CD4-positive, alpha-beta T cell (primary cell): Measurements from ENCODE around the gene MYLK4. TPM values are rescaled to one million over a fixed set of nuclear protein-coding genes. Genes with fewer than 3 reads are reported as not detected.
A peak's percentile ranks its signal among the peaks of the same experiment; 100 is the strongest.

ENCODE experiments used
- ATAC-seq: fragments of 200-7000 bp; cut with Tn5 transposase; one replicate; pipeline ENCODE4 v1.10.0; 2022; ENCODE audit warnings: mild to moderate bottlenecking; ENCODE audit not compliant: poor library complexity
- CTCF ChIA-PET: fragments of 350-600 bp; sonication (Branson Sonifier 250); formaldehyde crosslinking; loops from one replicate; lab custom pipeline; 2021; ENCODE audit warnings: antibody characterized with exemption, inconsistent platforms; lab: Charles Lee
- POLR2A ChIA-PET: fragments of 350-600 bp; sonication (Branson Sonifier 250); formaldehyde crosslinking; loops from one replicate; lab custom pipeline; 2021; ENCODE audit warnings: antibody characterized with exemption, inconsistent platforms; lab: Charles Lee
- DNase-seq, 14 experiments: peaks; one replicate each; pipeline ENCODE4 v3.0.0-alpha.2; 2013 to 2020; ENCODE audit warnings: mixed read lengths in 2 of 14
- H3K27ac ChIP-seq, 2 donors: one replicate each; pipeline versions ENCODE4 v1.5.1 to v1.7.0; 2013; ENCODE audit warnings: low read length in 2 of 2, low read depth in 1 of 2, mild to moderate bottlenecking in 1 of 2
- H3K27me3 ChIP-seq, 2 experiments: 1 replicate in 1 of 2; 2 replicates in 1 of 2; pipeline versions ENCODE4 v1.6.1 to v1.7.0; 2013; ENCODE audit warnings: low read length in 2 of 2, control low read depth in 1 of 2, mild to moderate bottlenecking in 1 of 2, moderate library complexity in 1 of 2; ENCODE audit not compliant: insufficient read depth in 2 of 2, control insufficient read depth in 1 of 2
- H3K36me3 ChIP-seq: one replicate; pipeline ENCODE4 v1.6.1; 2013; ENCODE audit warnings: low read length, control low read depth; ENCODE audit not compliant: insufficient read depth
- H3K4me1 ChIP-seq: one replicate; pipeline ENCODE4 v1.6.1; 2013; ENCODE audit warnings: low read length, control low read depth; ENCODE audit not compliant: insufficient read depth
- H3K4me3 ChIP-seq: one replicate; pipeline ENCODE4 v1.5.1; 2013; ENCODE audit warnings: mild to moderate bottlenecking, low read length, moderate library complexity
- H3K9me3 ChIP-seq, 2 experiments: 1 replicate in 1 of 2; 2 replicates in 1 of 2; pipeline versions ENCODE4 v1.6.1 to v1.7.0; 2013; ENCODE audit warnings: low read length in 2 of 2, mild to moderate bottlenecking in 2 of 2, control low read depth in 1 of 2, moderate library complexity in 1 of 2; ENCODE audit not compliant: control insufficient read depth in 1 of 2, insufficient read depth in 1 of 2
- H3K27ac Mint-ChIP-seq: one replicate; pipeline ENCODE4 v1.8.0; 2020; ENCODE audit warnings: mixed read lengths
- H3K27me3 Mint-ChIP-seq: one replicate; pipeline ENCODE4 v1.8.0; 2021; ENCODE audit warnings: mixed read lengths
- H3K36me3 Mint-ChIP-seq: one replicate; pipeline ENCODE4 v1.8.0; 2021; ENCODE audit warnings: low read depth, mixed read lengths
- H3K4me1 Mint-ChIP-seq: one replicate; pipeline ENCODE4 v1.8.0; 2021; ENCODE audit warnings: low read depth, mixed read lengths
- H3K4me3 Mint-ChIP-seq: one replicate; pipeline ENCODE4 v1.8.0; 2020; ENCODE audit warnings: mild to moderate bottlenecking, mixed read lengths
- H3K9me3 Mint-ChIP-seq: one replicate; pipeline ENCODE4 v1.8.0; 2020; ENCODE audit warnings: mixed read lengths
- CTCF ChIP-seq: fragments of 200-600 bp; IDR thresholded peaks from one replicate; pipeline ENCODE4 v1.8.0; 2022; ENCODE audit warnings: antibody characterized with exemption, mild to moderate bottlenecking
- intact Hi-C, 2 experiments: fragments of 100-400 bp; cut with DNase I in 1 of 2; cut with micrococcal nuclease in 1 of 2; formaldehyde crosslinking; loops; one replicate each; pipeline versions ENCODE4 v1.15.1 to v1.9.0; 2023 to 2025; cut with DNase I, micrococcal nuclease
- total RNA-seq, 174 experiments: library from RNA in 2 of 174; stranded (reverse) in 2 of 174; gene quantifications; one replicate each; pipeline ENCODE4 v1.2.3 and lab custom pipeline; 2021 to 2026

The MYLK4 gene
- total RNA-seq, 2 experiments from 2014 or later, result 1.6 to 2.0 TPM

- CTCF ChIA-PET, result interaction anchor here (0.8 to 2.0 kb wide), 5 partner anchors 18 to 143 kb away, joined by 3 to 6 read pairs (median 3); partner anchors contain the start of gene SERPINB1
- peaks cover 83% of the 10 kb centered on the region for H3K4me1 Mint-ChIP-seq
- peaks cover 76% of the 10 kb centered on the region for H3K36me3 Mint-ChIP-seq
These were observed 18.0 kb upstream of the MYLK4 start for GRCh38 chr6:2768696-2769095.

GRCh38 chr6:2767657-2768524 lies 17.2 kb upstream of the MYLK4 start:
- intact Hi-C loops, result loop anchor here (2.0 to 10.0 kb wide), 7 partner anchors 73 to 1254 kb away; partner anchors contain the start of genes GMDS (in 1 of the 2), SERPINB1 (in 1 of the 2) and SLC22A23 (in 1 of the 2)
- POLR2A ChIA-PET, result interaction anchor here (0.8 to 1.2 kb wide), 5 partner anchors 10 to 220 kb away, joined by 3 to 4 read pairs (median 3); partner anchors contain the start of gene SERPINB1
- H3K27ac ChIP-seq, result no peak overlapping the region
- TF ChIP-seq CTCF, result no peak
- CTCF ChIA-PET, result interaction anchor here (1.0 to 2.0 kb wide), 5 partner anchors 16 to 143 kb away, joined by 3 to 6 read pairs (median 3); partner anchors contain the start of gene SERPINB1
- H3K4me1 ChIP-seq, result peaks cover 34% of the 10 kb centered on the region
- no peaks in the 10 kb centered on the region for H3K27me3 Mint-ChIP-seq
- peaks cover 68% of the 10 kb centered on the region for H3K36me3 Mint-ChIP-seq
- DNase-seq (no peak), ATAC-seq (no peak)
- peak overlapping the region; percentile 78 for H3K4me3 ChIP-seq
- H3K36me3 ChIP-seq, result peaks cover 28% of the 10 kb centered on the region
- H3K9me3 Mint-ChIP-seq, result no peaks in the 10 kb centered on the region
- H3K4me1 Mint-ChIP-seq, result peaks cover 76% of the 10 kb centered on the region
- H3K4me3 Mint-ChIP-seq, result peak overlapping the region; percentile 95
- no peaks in the 10 kb centered on the region for H3K9me3 ChIP-seq
- H3K27ac Mint-ChIP-seq, result peak overlapping the region; percentile 92
- no peaks in the 10 kb centered on the region for H3K27me3 ChIP-seq

More at GRCh38 chr6:2768696-2769095, 18.0 kb upstream of the MYLK4 start:
- DNase-seq, result no peak
- peak overlapping the region; percentile 92 for H3K27ac Mint-ChIP-seq
- peaks cover 35% of the 10 kb centered on the region for H3K36me3 ChIP-seq
- H3K4me1 ChIP-seq, result peaks cover 34% of the 10 kb centered on the region
- no peaks in the 10 kb centered on the region for H3K9me3 Mint-ChIP-seq
- H3K27ac ChIP-seq, result no peak overlapping the region
- H3K4me3 ChIP-seq, result no peak overlapping the region
- TF ChIP-seq CTCF, result no peak
- H3K4me3 Mint-ChIP-seq, result peak overlapping the region; percentile 95
- POLR2A ChIA-PET, result interaction anchor here (0.9 to 1.3 kb wide), 5 partner anchors 58 to 299 kb away, joined by 3 to 4 read pairs (median 3); partner anchors contain the start of genes RIPK1 and SERPINB1
- H3K27me3 Mint-ChIP-seq, result no peaks in the 10 kb centered on the region
- no peaks in the 10 kb centered on the region for H3K27me3 ChIP-seq
- no peak for ATAC-seq
- H3K9me3 ChIP-seq, result no peaks in the 10 kb centered on the region
- intact Hi-C loops, result loop anchor here (5.0 to 10.0 kb wide), 6 partner anchors 396 to 1254 kb away; partner anchors contain the start of genes GMDS (in 1 of the 2) and SLC22A23 (in 1 of the 2)
